Right atrium auricular region (tissue), 2 donors: ENCODE measurements around the gene ALS2. TPM values are rescaled to one million over a fixed set of nuclear protein-coding genes. Genes with fewer than 3 reads are reported as not detected.

Source experiments
- DNase-seq: peaks from one replicate; pipeline ENCODE4 v3.0.0-alpha.2; 2019; ENCODE audit warnings: low spot score
- H3K27ac ChIP-seq, 2 donors: fragments of 200-600 bp; sonication (generic); 1 replicate in 1 of 2; 2 replicates in 1 of 2; pipeline ENCODE4 v1.5.1; 2016 to 2019
- H3K27me3 ChIP-seq, 2 donors: fragments of 200-600 bp; sonication (generic); one replicate each; pipeline versions ENCODE4 v1.5.1 to v1.6.0; 2017 to 2019
- H3K36me3 ChIP-seq: fragments of 200-600 bp; sonication (generic); one replicate; pipeline ENCODE4 v1.5.1; 2016
- H3K4me1 ChIP-seq, 2 donors: fragments of 200-600 bp; sonication (generic); one replicate each; pipeline versions ENCODE4 v1.5.1 to v1.6.0; 2017 to 2019
- H3K4me3 ChIP-seq, 2 donors: fragments of 200-600 bp; sonication (generic); 1 replicate in 1 of 2; 2 replicates in 1 of 2; pipeline ENCODE4 v1.5.1; 2017 to 2019; ENCODE audit warnings: mild to moderate bottlenecking in 1 of 2, moderate library complexity in 1 of 2
- H3K9me3 ChIP-seq, 2 donors: fragments of 200-600 bp; sonication (generic); one replicate each; pipeline ENCODE4 v1.5.1; 2019
- CTCF ChIP-seq, 2 donors: fragments of 200-600 bp; sonication (generic); IDR thresholded peaks; one replicate each; pipeline ENCODE4 v1.5.1; 2019; ENCODE audit warnings: antibody characterized with exemption in 2 of 2
- total RNA-seq, 2 donors: library from RNA; depleted of rRNA; stranded (reverse); fragments of >200 nt; gene quantifications; one replicate each; pipeline ENCODE4 v1.1.0, GENCODE V29; 2016

ALS2 gene
- total RNA-seq, 2 donors from 2014 or later: 31.0 to 31.8 TPM

- H3K4me3 ChIP-seq: no peak overlapping the region
- H3K27me3 ChIP-seq: no peaks in the 10 kb centered on the region
- no peak for DNase-seq
- TF ChIP-seq CTCF (IDR thresholded peaks at IDR 0.05): no peak
- H3K27ac ChIP-seq: no peak overlapping the region
- peaks cover 0 to 8% of the 10 kb centered on the region in 2 donors for H3K4me1 ChIP-seq
- no peaks in the 10 kb centered on the region for H3K9me3 ChIP-seq
- peaks cover 43% of the 10 kb centered on the region for H3K36me3 ChIP-seq
These were observed 21.2 kb downstream of the ALS2 start for GRCh38 chr2:201759567-201759966.

- Histone ChIP-seq H3K27ac (no peak overlapping the region), H3K9me3 (no peaks in the 10 kb centered on the region), H3K27me3 (no peaks in the 10 kb centered on the region), H3K4me1 (peaks cover 0 to 8% of the 10 kb centered on the region in 2 donors), H3K36me3 (peaks cover 49% of the 10 kb centered on the region), H3K4me3 (no peak overlapping the region)
- DNase-seq: no peak
- no peak for TF ChIP-seq CTCF (IDR thresholded peaks at IDR 0.05)
These were observed 21.9 kb downstream of the ALS2 start for GRCh38 chr2:201758873-201759272.

- peaks cover 0 to 8% of the 10 kb centered on the region in 2 donors for H3K4me1 ChIP-seq
- H3K9me3 ChIP-seq: no peaks in the 10 kb centered on the region
- peaks cover 49% of the 10 kb centered on the region for H3K36me3 ChIP-seq
- DNase-seq: no peak
- no peaks in the 10 kb centered on the region for H3K27me3 ChIP-seq
- no peak overlapping the region for H3K4me3 ChIP-seq
- H3K27ac ChIP-seq: no peak overlapping the region
- TF ChIP-seq CTCF (IDR thresholded peaks at IDR 0.05): no peak
These were observed 22.5 kb downstream of the ALS2 start for GRCh38 chr2:201758234-201758633.

- H3K27me3 ChIP-seq: no peaks in the 10 kb centered on the region
- H3K36me3 ChIP-seq: peaks cover 43% of the 10 kb centered on the region
- TF ChIP-seq CTCF (IDR thresholded peaks at IDR 0.05): no peak
- H3K4me1 ChIP-seq: no peaks in the 10 kb centered on the region
- no peaks in the 10 kb centered on the region for H3K9me3 ChIP-seq
- DNase-seq: no peak
- H3K27ac ChIP-seq: no peak overlapping the region
- no peak overlapping the region for H3K4me3 ChIP-seq
These were observed 25.9 kb downstream of the ALS2 start for GRCh38 chr2:201754717-201755415.

GRCh38 chr2:201751566-201751965 is 29.2 kb downstream of the ALS2 start:
- no peak for DNase-seq
- H3K9me3 ChIP-seq: no peaks in the 10 kb centered on the region
- TF ChIP-seq CTCF (IDR thresholded peaks at IDR 0.05): no peak
- H3K27ac ChIP-seq: no peak overlapping the region
- no peaks in the 10 kb centered on the region for H3K27me3 ChIP-seq
- H3K36me3 ChIP-seq: peaks cover 62% of the 10 kb centered on the region
- H3K4me1 ChIP-seq: no peaks in the 10 kb centered on the region
- no peak overlapping the region for H3K4me3 ChIP-seq

- Histone ChIP-seq H3K36me3 (peaks cover 85% of the 10 kb centered on the region), H3K27ac (no peak overlapping the region), H3K9me3 (no peaks in the 10 kb centered on the region), H3K4me3 (no peak overlapping the region), H3K27me3 (no peaks in the 10 kb centered on the region), H3K4me1 (no peaks in the 10 kb centered on the region)
- DNase-seq: no peak
- no peak for TF ChIP-seq CTCF (IDR thresholded peaks at IDR 0.05)
These were observed 34.2 kb downstream of the ALS2 start for GRCh38 chr2:201746551-201746950.
